Neural cell (in vitro differentiated cells): ENCODE results near the gene CADPS2. TPM values are rescaled to one million over a fixed set of nuclear protein-coding genes. Genes with fewer than 3 reads are reported as not detected.

Source experiments
- H2AFZ ChIP-seq: fragments of 200-600, 300-800 bp; sonication (generic), shearing (Covaris generic); 2 replicates; pipeline ENCODE4 v1.6.0; 2014; ENCODE audit warnings: low read depth, mild to moderate bottlenecking, antibody characterized with exemption, low read length, moderate library complexity
- H3F3A ChIP-seq: fragments of 200-600 bp; shearing (Covaris generic); 2 replicates; pipeline ENCODE4 v1.6.1; 2016; ENCODE audit warnings: mild to moderate bottlenecking, moderate library complexity, mixed read lengths, antibody characterized with exemption, low read length; ENCODE audit not compliant: insufficient read depth, poor library complexity, severe bottlenecking
- H3K27ac ChIP-seq: fragments of 200-600, 300-800 bp; sonication (generic), shearing (Covaris generic); 2 replicates; pipeline ENCODE4 v1.5.1; 2014; ENCODE audit warnings: mild to moderate bottlenecking, low read length, moderate library complexity
- H3K27me3 ChIP-seq: fragments of 300-800, 200-600 bp; sonication (generic), shearing (Covaris generic); 2 replicates; pipeline ENCODE4 v1.6.0; 2014; ENCODE audit warnings: mild to moderate bottlenecking, low read depth, low read length, moderate library complexity; ENCODE audit not compliant: insufficient read depth
- H3K36me3 ChIP-seq: fragments of 300-800, 200-600 bp; sonication (generic), shearing (Covaris generic); 2 replicates; pipeline ENCODE4 v1.5.1; 2014; ENCODE audit warnings: mild to moderate bottlenecking, antibody characterized with exemption, low read length, moderate library complexity; ENCODE audit not compliant: insufficient read depth
- H3K4me2 ChIP-seq: fragments of 300-800, 200-600 bp; sonication (generic), shearing (Covaris generic); 2 replicates; pipeline ENCODE4 v1.6.0; 2014; ENCODE audit warnings: mild to moderate bottlenecking, low read length
- H3K4me3 ChIP-seq: fragments of 300-800, 200-600 bp; sonication (generic), shearing (Covaris generic); 2 replicates; pipeline ENCODE4 v1.5.1; 2014; ENCODE audit warnings: mild to moderate bottlenecking, low read length, moderate library complexity
- H3K79me2 ChIP-seq: fragments of 200-600 bp; shearing (Covaris generic); replicated peaks from 2 replicates; pipeline ENCODE4 v1.6.0; 2014; ENCODE audit warnings: mild to moderate bottlenecking, low read length, moderate library complexity; ENCODE audit not compliant: insufficient read depth
- H3K9ac ChIP-seq: fragments of 300-800, 200-600 bp; sonication (generic), shearing (Covaris generic); 2 replicates; pipeline ENCODE4 v1.6.1; 2016; ENCODE audit warnings: mild to moderate bottlenecking, low read length, mixed read lengths
- H3K9me2 ChIP-seq: fragments of 200-600 bp; shearing (Covaris generic); 2 replicates; pipeline ENCODE4 v1.6.1; 2016; ENCODE audit warnings: mild to moderate bottlenecking, low read length, mixed read lengths; ENCODE audit not compliant: insufficient read depth
- H3K9me3 ChIP-seq: fragments of 200-600, 300-800 bp; sonication (generic), shearing (Covaris generic); 2 replicates; pipeline ENCODE4 v1.6.1; 2016; ENCODE audit warnings: mild to moderate bottlenecking, mixed run types, low read length, moderate library complexity, mixed read lengths
- H4K20me1 ChIP-seq: fragments of 200-600 bp; shearing (Covaris generic); 2 replicates; pipeline ENCODE4 v1.6.1; 2016; ENCODE audit warnings: mild to moderate bottlenecking, mixed run types; ENCODE audit not compliant: insufficient read depth
- EP300 ChIP-seq: fragments of 450-650 bp; conservative IDR thresholded peaks from 2 replicates; pipeline ENCODE4 v1.6.1; 2014; ENCODE audit warnings: antibody characterized with exemption, mild to moderate bottlenecking, moderate library complexity; ENCODE audit not compliant: poor library complexity, severe bottlenecking
- EZH2 ChIP-seq: fragments of 200-600, 300-800 bp; shearing (Covaris generic), sonication (generic); IDR thresholded peaks from 2 replicates; pipeline ENCODE4 v1.6.1; 2014; ENCODE audit warnings: antibody characterized with exemption, low read length, borderline replicate concordance, mild to moderate bottlenecking; ENCODE audit not compliant: insufficient read depth, poor library complexity, severe bottlenecking
- MXI1 ChIP-seq: fragments of 450-650 bp; conservative IDR thresholded peaks from 2 replicates; pipeline ENCODE4 v1.6.1; 2014; ENCODE audit warnings: antibody characterized with exemption, mild to moderate bottlenecking; ENCODE audit not compliant: poor library complexity, severe bottlenecking
- POLR2AphosphoS5 ChIP-seq: IDR thresholded peaks from 2 replicates; pipeline ENCODE4 v1.6.1; 2012
- RAD21 ChIP-seq: fragments of 450-650 bp; conservative IDR thresholded peaks from 2 replicates; pipeline ENCODE4 v1.6.1; 2014; ENCODE audit warnings: antibody characterized with exemption, mild to moderate bottlenecking, moderate library complexity
- SMC3 ChIP-seq: fragments of 450-650 bp; conservative IDR thresholded peaks from 2 replicates; pipeline ENCODE4 v1.6.1; 2014; ENCODE audit warnings: antibody characterized with exemption, mild to moderate bottlenecking, moderate library complexity; ENCODE audit not compliant: poor library complexity
- TAF1 ChIP-seq: IDR thresholded peaks from 2 replicates; pipeline ENCODE4 v1.6.1; 2012; ENCODE audit warnings: low read depth
- polyA plus RNA-seq: library from polyadenylated mRNA; depleted of rRNA; stranded (reverse); fragments of >200 nt; gene quantifications from 2 replicates; pipeline ENCODE4 v1.2.3, GENCODE V29; 2014
- TF ChIP-seq, protein P1 (sequence below): fragments of 450-650 bp; IDR thresholded peaks from 2 replicates; pipeline ENCODE4 v1.5.1; 2014; ENCODE audit warnings: antibody characterized with exemption, mild to moderate bottlenecking, moderate library complexity; ENCODE audit not compliant: poor library complexity, severe bottlenecking
- TF ChIP-seq, protein P2 (sequence below): IDR thresholded peaks from 2 replicates; pipeline ENCODE4 v1.6.1; 2012; ENCODE audit warnings: borderline replicate concordance

Gene CADPS2
- polyA plus RNA-seq, 1 donor from 2014 or later, result 5.9 TPM

DNA sequence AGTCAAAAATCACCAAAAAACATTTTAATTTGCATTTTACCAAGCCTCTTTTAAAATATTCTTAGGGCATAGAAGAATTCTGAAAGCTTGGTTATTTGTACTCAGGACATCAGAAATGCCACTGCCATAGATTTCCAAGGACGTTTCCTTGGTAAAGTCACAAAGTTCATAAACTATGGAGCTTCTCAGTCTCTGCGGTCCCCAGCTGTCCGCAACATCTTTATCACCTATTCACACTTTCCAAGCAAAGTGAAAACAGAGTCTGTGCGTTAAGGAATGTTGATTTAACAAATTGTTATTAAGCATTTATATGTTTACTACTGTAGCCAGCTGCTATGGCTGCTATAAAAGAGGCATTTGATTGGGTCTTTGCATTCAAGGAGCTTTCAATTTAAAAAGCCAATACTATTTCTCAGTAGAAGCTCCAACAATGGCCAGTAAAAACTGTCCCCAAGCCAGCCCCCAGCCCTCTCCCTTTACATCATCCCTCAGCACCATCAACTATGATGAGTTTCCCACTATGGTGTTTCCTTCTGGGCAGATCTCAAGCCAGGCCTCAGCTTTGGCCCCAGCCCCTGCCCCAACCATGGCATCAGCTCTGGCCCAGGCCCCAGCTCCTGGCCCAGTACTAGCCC, 36.8 kb downstream of the CADPS2 start:
- Histone ChIP-seq H3K4me2 (no peak overlapping the region), H3K36me3 (no peaks in the 10 kb centered on the region), H2AFZ (no peak overlapping the region), H3K9ac (no peak overlapping the region), H4K20me1 (no peaks in the 10 kb centered on the region), H3K4me3 (no peak overlapping the region), H3K27me3 (no peaks in the 10 kb centered on the region), H3K9me3 (no peaks in the 10 kb centered on the region), H3K79me2 (no peaks in the 10 kb centered on the region), H3K27ac (no peak overlapping the region), H3K9me2 (no peaks in the 10 kb centered on the region), H3F3A (no peaks in the 10 kb centered on the region)
- no peak for TF ChIP-seq EZH2
- TF ChIP-seq MXI1, result no peak
- TF ChIP-seq RAD21, result no peak
- no peak for TF ChIP-seq SMC3
- TF ChIP-seq TAF1, result no peak
- TF ChIP-seq EP300, result no peak
- TF ChIP-seq, protein P1, sequence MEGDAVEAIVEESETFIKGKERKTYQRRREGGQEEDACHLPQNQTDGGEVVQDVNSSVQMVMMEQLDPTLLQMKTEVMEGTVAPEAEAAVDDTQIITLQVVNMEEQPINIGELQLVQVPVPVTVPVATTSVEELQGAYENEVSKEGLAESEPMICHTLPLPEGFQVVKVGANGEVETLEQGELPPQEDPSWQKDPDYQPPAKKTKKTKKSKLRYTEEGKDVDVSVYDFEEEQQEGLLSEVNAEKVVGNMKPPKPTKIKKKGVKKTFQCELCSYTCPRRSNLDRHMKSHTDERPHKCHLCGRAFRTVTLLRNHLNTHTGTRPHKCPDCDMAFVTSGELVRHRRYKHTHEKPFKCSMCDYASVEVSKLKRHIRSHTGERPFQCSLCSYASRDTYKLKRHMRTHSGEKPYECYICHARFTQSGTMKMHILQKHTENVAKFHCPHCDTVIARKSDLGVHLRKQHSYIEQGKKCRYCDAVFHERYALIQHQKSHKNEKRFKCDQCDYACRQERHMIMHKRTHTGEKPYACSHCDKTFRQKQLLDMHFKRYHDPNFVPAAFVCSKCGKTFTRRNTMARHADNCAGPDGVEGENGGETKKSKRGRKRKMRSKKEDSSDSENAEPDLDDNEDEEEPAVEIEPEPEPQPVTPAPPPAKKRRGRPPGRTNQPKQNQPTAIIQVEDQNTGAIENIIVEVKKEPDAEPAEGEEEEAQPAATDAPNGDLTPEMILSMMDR, result no peak
- TF ChIP-seq, protein P2, sequence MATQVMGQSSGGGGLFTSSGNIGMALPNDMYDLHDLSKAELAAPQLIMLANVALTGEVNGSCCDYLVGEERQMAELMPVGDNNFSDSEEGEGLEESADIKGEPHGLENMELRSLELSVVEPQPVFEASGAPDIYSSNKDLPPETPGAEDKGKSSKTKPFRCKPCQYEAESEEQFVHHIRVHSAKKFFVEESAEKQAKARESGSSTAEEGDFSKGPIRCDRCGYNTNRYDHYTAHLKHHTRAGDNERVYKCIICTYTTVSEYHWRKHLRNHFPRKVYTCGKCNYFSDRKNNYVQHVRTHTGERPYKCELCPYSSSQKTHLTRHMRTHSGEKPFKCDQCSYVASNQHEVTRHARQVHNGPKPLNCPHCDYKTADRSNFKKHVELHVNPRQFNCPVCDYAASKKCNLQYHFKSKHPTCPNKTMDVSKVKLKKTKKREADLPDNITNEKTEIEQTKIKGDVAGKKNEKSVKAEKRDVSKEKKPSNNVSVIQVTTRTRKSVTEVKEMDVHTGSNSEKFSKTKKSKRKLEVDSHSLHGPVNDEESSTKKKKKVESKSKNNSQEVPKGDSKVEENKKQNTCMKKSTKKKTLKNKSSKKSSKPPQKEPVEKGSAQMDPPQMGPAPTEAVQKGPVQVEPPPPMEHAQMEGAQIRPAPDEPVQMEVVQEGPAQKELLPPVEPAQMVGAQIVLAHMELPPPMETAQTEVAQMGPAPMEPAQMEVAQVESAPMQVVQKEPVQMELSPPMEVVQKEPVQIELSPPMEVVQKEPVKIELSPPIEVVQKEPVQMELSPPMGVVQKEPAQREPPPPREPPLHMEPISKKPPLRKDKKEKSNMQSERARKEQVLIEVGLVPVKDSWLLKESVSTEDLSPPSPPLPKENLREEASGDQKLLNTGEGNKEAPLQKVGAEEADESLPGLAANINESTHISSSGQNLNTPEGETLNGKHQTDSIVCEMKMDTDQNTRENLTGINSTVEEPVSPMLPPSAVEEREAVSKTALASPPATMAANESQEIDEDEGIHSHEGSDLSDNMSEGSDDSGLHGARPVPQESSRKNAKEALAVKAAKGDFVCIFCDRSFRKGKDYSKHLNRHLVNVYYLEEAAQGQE, result no peak
- TF ChIP-seq POLR2AphosphoS5, result no peak

DNA sequence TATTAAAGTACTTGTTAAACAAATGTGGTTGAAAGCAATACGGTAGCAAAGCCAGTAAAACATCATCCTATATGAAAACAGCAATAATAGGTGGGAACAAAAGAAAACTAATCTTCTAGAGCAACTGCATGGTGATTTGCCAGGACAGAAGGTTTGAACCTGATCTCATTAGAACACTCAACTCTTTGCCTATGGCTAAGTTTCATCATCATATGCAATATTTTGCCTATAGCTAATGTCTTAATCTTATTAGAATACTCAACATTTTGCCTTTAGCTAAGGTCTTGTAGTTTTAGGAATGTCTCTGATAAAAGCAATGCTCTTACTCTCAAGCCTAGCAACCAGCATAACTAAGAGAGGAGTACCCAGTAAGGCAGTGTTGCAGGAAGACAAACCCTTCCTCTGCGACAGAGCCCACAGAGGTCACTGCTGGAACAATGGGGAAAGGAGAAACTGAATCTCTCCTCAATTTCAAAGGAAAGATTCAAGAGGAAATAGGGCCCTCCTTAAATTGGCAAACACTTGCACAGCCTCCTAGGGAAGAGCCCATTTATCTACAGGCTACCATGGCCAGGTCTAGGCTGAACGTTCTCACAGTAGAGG, 38.3 kb downstream of the CADPS2 start:
- Histone ChIP-seq H3K79me2 (no peaks in the 10 kb centered on the region), H3K9ac (no peak overlapping the region), H3K27me3 (no peaks in the 10 kb centered on the region), H2AFZ (no peak overlapping the region), H3F3A (no peaks in the 10 kb centered on the region), H3K36me3 (no peaks in the 10 kb centered on the region), H3K4me3 (no peak overlapping the region), H3K4me2 (no peak overlapping the region), H3K27ac (no peak overlapping the region), H4K20me1 (no peaks in the 10 kb centered on the region), H3K9me3 (no peaks in the 10 kb centered on the region), H3K9me2 (no peaks in the 10 kb centered on the region)
- no peak for TF ChIP-seq RAD21
- no peak for TF ChIP-seq EP300
- TF ChIP-seq, protein P2, result no peak
- TF ChIP-seq, protein P1, result no peak
- TF ChIP-seq POLR2AphosphoS5, result no peak
- no peak for TF ChIP-seq EZH2
- no peak for TF ChIP-seq TAF1
- TF ChIP-seq MXI1, result no peak
- TF ChIP-seq SMC3, result no peak
